KMS-11 (cell line): Measurements from ENCODE around the gene SFT2D3.

Source experiments
- H2AFZ ChIP-seq: fragments of 200-600 bp; sonication (generic); 2 replicates; pipeline ENCODE4 v1.6.1; 2016; ENCODE audit warnings: antibody characterized with exemption, mixed run types, low read depth
- H3K27ac ChIP-seq: fragments of 200-600 bp; sonication (generic); 2 replicates; pipeline ENCODE4 v1.6.1; 2016; ENCODE audit warnings: mild to moderate bottlenecking, mixed run types
- H3K27me3 ChIP-seq: fragments of 200-600 bp; sonication (generic); 2 replicates; pipeline ENCODE4 v1.6.1; 2017; ENCODE audit warnings: mild to moderate bottlenecking, low read depth, mixed run types, moderate library complexity; ENCODE audit not compliant: insufficient read depth
- H3K36me3 ChIP-seq: fragments of 200-600 bp; sonication (generic); 2 replicates; pipeline ENCODE4 v1.6.1; 2017; ENCODE audit warnings: mild to moderate bottlenecking, mixed run types; ENCODE audit not compliant: insufficient read depth
- H3K4me1 ChIP-seq: fragments of 200-600 bp; sonication (generic); 2 replicates; pipeline ENCODE4 v1.6.1; 2016; ENCODE audit warnings: mild to moderate bottlenecking, low read depth, mixed run types; ENCODE audit not compliant: poor library complexity, severe bottlenecking
- H3K4me2 ChIP-seq: fragments of 200-600 bp; sonication (generic); 2 replicates; pipeline ENCODE4 v1.7.0; 2016; ENCODE audit warnings: mild to moderate bottlenecking, mixed run types
- H3K4me3 ChIP-seq: fragments of 200-600 bp; sonication (generic); IDR thresholded peaks from 2 replicates; pipeline ENCODE4 v1.6.1; 2017; ENCODE audit warnings: low read depth, low read length, mixed read lengths; ENCODE audit not compliant: insufficient read depth
- H3K79me2 ChIP-seq: fragments of 200-600 bp; sonication (generic); 2 replicates; pipeline ENCODE4 v1.6.1; 2016; ENCODE audit warnings: low read depth, mixed run types; ENCODE audit not compliant: insufficient read depth
- H3K9ac ChIP-seq: fragments of 200-600 bp; sonication (generic); 2 replicates; pipeline ENCODE4 v1.6.1; 2016; ENCODE audit warnings: mild to moderate bottlenecking, mixed run types
- H4K20me1 ChIP-seq: fragments of 200-600 bp; sonication (generic); 2 replicates; pipeline ENCODE4 v1.6.1; 2016; ENCODE audit warnings: mild to moderate bottlenecking, mixed run types; ENCODE audit not compliant: insufficient read depth
- TF ChIP-seq, protein P1 (sequence below): fragments of 200-600 bp; sonication (generic); conservative IDR thresholded peaks from 2 replicates; pipeline ENCODE4 v1.6.1; 2017; ENCODE audit warnings: low read depth, mild to moderate bottlenecking, antibody characterized with exemption, low read length, moderate library complexity, mixed read lengths

SFT2D3 gene

DNA sequence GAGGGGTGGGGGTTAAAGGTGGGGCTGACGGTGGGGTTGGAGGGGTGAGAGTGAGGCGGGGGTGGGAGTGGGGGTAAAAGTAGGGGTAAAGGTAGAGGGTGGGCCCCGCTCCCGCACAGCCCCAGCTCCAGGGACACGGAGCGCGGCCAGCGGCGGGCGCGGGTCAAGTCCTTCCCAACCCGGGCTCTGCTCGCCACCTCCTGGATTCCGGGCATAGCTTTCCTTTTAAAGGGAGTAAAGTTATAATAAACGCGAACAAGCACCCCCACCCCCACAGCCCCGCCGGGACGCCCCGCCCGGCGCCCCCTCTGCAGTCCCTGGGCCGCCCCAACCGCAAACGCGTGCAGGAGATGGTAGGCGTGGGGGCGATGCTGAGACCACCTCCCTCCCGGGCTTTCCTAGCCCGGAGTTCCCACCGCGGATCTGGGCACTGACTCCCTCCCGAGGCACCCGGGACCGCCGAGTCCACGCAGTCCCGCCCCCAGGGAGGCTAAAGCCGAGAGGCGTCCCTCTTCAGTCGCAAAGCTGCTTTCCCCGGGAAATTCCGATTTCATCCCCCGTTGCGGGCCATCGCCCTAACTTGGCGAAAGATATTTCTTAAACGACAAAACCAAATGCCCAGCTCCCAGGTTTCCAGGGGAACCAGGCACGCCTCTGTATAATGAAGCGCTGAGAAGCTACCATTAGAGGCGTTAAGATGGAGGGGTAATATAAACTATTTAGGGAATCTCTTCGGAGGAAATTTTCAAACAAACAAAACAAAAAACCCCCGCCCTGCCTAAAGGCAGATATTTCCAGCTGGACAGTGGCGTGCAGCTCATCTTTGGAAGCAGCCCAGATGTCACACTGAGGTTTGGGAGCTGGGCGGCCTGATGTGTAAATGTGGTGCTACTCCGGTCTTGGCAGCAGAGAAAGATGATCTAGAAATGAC is 25.7 kb upstream of the SFT2D3 start, which contains the start of gene LIMS2:
LIMS2 (minus strand) TSS at position 200 of the 931 bp plus-strand sequence. CDS start 506 bp downstream, outside the sequence.
- Histone ChIP-seq H3K4me3 (no peak within 1 kb of the TSS), H3K9ac (no peak within 1 kb of the TSS)

DNA sequence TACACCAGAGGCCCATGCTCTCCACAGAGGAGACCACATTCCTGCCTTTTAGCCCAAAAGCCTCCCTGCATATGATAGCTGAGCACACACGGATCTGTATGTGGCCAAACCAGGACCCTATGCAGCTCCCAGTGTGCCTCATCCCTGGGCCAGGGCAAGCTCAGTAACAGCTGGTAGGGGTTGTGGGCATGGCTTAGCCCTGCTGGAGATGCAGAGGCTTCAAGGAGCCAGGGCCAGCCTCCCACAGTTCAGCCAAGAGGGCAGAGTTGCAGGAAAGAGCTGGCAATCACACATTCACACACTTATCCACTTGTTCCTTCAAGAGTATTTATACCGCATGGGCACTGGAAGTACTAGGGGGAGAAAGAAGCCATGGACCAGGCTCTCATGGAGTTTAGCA is 24.4 kb upstream of the SFT2D3 start:
- Histone ChIP-seq H4K20me1 (no peaks in the 10 kb centered on the region), H3K4me1 (no peaks in the 10 kb centered on the region), H3K4me3 (no peak overlapping the region), H3K4me2 (no peak overlapping the region), H3K36me3 (no peaks in the 10 kb centered on the region), H3K27ac (no peak overlapping the region), H3K79me2 (no peaks in the 10 kb centered on the region), H3K9ac (no peak overlapping the region), H2AFZ (no peak overlapping the region), H3K27me3 (no peaks in the 10 kb centered on the region)
- TF ChIP-seq, protein P1, sequence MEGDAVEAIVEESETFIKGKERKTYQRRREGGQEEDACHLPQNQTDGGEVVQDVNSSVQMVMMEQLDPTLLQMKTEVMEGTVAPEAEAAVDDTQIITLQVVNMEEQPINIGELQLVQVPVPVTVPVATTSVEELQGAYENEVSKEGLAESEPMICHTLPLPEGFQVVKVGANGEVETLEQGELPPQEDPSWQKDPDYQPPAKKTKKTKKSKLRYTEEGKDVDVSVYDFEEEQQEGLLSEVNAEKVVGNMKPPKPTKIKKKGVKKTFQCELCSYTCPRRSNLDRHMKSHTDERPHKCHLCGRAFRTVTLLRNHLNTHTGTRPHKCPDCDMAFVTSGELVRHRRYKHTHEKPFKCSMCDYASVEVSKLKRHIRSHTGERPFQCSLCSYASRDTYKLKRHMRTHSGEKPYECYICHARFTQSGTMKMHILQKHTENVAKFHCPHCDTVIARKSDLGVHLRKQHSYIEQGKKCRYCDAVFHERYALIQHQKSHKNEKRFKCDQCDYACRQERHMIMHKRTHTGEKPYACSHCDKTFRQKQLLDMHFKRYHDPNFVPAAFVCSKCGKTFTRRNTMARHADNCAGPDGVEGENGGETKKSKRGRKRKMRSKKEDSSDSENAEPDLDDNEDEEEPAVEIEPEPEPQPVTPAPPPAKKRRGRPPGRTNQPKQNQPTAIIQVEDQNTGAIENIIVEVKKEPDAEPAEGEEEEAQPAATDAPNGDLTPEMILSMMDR: no peak

More for the DNA sequence above, 25.7 kb upstream of the SFT2D3 start, which contains the start of gene LIMS2:
- H3K4me2 ChIP-seq: no peak within 1 kb of the TSS
- H3K4me1 ChIP-seq: no peaks in the 10 kb centered on the region
- no peaks in the 10 kb centered on the region for H4K20me1 ChIP-seq
- H2AFZ ChIP-seq: no peak within 1 kb of the TSS
- no peaks in the 10 kb centered on the region for H3K36me3 ChIP-seq
- no peak within 1 kb of the TSS for H3K27ac ChIP-seq
- no peaks in the 10 kb centered on the region for H3K27me3 ChIP-seq
- TF ChIP-seq, protein P1: no peak
- H3K79me2 ChIP-seq: no peaks in the 10 kb centered on the region

DNA sequence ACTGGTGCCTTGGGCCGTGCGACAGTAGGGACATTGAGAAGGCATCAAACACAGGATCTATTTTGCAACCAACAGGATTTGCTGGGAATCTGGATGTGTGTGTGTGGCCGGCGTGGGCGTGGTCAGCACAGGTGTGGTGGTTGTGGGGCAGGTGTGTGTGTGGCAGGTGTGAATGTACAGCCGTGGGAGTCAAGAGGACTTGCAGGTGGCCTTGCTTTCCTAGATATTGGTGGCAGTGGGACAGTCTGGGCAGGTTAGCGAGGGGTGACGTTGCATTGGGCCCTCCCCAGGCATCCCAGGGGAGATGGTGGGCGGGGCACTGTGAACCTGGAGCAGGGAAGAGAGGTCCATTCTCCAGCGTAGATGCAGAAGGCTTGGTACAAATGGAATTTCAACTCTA is 22.8 kb upstream of the SFT2D3 start:
- no peak overlapping the region for H3K27ac ChIP-seq
- H3K9ac ChIP-seq: no peak overlapping the region
- H3K36me3 ChIP-seq: no peaks in the 10 kb centered on the region
- TF ChIP-seq, protein P1: no peak
- H3K4me1 ChIP-seq: no peaks in the 10 kb centered on the region
- no peaks in the 10 kb centered on the region for H3K27me3 ChIP-seq
- no peaks in the 10 kb centered on the region for H4K20me1 ChIP-seq
- H3K4me2 ChIP-seq: no peak overlapping the region
- H3K4me3 ChIP-seq: no peak overlapping the region
- no peaks in the 10 kb centered on the region for H3K79me2 ChIP-seq
- H2AFZ ChIP-seq: no peak overlapping the region

DNA sequence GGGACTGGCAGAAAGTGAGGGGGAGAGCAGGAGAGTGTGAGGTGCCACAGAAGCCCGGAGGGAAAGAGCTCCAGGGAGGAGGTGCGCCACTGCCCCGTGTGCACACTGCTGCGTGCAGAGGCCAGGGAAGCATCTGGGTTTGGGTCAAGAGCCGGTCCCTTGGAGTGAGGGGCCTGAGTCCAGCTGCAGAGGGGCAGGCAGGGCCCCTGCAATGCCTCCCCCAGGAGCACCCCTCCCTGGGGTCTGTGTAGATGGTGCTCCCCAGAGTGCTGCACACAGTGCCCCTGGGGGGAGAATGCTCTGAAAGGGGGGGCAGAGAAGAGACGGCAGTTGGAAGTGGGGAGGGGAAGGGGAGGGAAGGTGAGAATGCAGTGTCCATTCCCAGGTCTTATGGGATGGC is 22.3 kb upstream of the SFT2D3 start:
- Histone ChIP-seq H3K9ac (no peak overlapping the region), H4K20me1 (no peaks in the 10 kb centered on the region), H2AFZ (no peak overlapping the region), H3K4me1 (no peaks in the 10 kb centered on the region), H3K27me3 (no peaks in the 10 kb centered on the region), H3K79me2 (no peaks in the 10 kb centered on the region), H3K36me3 (no peaks in the 10 kb centered on the region), H3K27ac (no peak overlapping the region), H3K4me2 (no peak overlapping the region), H3K4me3 (no peak overlapping the region)
- TF ChIP-seq, protein P1: no peak
